Frontal cortex (tissue), 4 donors: ENCODE results near the gene DACT2. TPM values are rescaled to one million over a fixed set of nuclear protein-coding genes. Genes with fewer than 3 reads are reported as not detected.

Experiments
- DNase-seq, 2 donors: peaks; one replicate each; pipeline ENCODE4 v3.0.0; 2012; ENCODE audit warnings: low spot score in 2 of 2
- FAIRE-seq: peaks from 2 replicates; lab custom pipeline; 2012; peaks lifted over from hg19 to GRCh38; lab: Jason Lieb, UNC
- total RNA-seq: library from RNA; depleted of rRNA; stranded (reverse); fragments of >200 nt; gene quantifications from one replicate; pipeline ENCODE4 v1.2.3, GENCODE V29; 2014
- donor health status: control.
- donor health status: control.
- donor health status: control.

Gene DACT2
- total RNA-seq, 1 donor from 2014 or later = 2.9 TPM

DNA sequence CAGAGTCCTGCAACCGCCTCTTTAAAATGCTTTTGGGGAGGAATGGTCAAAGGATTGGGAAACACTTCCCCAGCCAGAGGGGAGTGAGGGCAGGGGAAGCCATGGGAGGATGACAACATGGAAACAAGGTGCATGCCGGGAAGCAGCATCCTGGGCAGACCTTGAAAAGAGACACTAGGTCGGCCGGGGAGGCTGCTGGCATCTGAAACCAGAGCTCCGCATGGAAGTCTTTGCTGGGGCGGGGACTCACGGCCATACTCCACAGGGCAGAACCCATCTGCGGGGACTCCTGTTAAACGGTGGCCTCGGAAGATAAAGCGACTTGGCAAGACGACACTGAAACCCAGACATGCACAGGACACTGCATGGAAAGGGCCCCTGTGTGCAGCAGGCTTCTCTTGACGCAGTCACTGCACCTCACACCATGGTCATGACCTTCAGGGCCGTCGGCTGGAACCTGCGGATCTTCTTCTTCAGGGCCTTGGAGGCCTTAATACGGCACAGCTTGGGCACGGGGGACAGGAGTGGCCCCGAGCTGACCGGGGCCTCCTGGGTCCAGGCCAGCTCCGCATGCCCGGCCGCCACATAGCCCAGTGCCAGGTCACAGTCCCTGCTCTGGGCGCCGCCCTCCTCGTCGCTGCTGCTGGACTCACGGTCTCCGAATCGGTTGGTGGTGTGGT is 12.4 kb downstream of the DACT2 start:
- no peak for DNase-seq
- FAIRE-seq = no peak

DNA sequence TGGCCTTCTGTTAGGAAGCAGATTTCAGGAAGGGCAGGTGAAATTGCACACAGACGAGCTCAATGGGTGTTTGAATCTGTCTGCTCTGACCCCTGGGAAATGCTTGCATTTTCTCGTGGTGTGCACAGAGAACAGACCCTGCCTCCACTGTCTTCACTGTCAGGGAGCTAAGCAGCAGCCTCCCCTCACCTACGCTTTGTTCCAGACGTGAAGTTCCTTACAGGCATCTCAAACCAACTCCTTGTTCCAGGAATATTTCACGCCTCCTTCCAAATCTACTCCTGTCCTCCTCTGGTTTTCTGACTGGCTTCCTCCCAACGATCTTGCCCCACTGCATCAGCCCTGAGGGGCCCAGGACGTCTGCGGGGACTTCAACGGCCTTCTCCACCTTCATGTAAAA is 13.7 kb downstream of the DACT2 start:
- DNase-seq (no peak), FAIRE-seq (no peak)

GRCh38 chr6:168305096-168305749 is 14.4 kb downstream of the DACT2 start:
- no peak for FAIRE-seq
- no peak for DNase-seq

- no peak for DNase-seq
- no peak for FAIRE-seq
Observed at GRCh38 chr6:168304752-168305015, 14.9 kb downstream of the DACT2 start.

DNA sequence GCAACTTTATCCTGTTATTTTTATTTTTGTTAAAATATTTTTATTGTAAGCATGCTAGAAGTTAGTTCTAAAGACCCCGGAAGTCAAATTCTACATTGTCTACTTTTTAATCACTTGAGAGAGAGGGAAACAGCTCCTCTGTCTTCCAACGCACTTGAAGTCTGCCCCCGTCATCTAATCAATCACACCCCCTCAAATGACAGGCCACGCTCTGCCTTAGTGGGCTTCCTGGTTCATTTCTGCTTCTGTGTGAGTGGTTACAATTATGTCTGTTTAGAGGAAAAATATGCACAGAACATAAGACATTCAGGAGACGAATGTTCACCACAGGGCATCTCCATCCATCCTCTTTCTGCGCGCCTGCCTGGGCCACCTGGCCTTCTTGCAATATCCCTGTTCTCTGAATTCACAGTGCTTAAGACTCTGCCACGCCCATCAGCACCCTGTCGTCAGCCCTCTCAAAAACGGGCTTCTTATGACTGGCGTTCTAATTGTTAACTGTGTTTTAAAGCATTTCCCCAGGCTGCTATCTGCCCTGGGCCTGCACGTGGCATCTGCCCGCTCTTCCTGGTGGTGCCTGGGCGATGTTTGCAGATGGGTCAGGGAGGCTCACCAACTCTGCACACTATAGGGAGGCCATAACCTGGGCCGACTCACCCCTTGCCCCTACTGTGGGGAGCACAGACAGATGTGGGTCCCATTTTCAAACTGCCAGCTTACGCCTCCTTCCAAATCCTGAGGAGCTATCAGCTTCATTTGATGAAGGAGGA is 15.4 kb downstream of the DACT2 start:
- no peak for DNase-seq
- FAIRE-seq = no peak

DNA sequence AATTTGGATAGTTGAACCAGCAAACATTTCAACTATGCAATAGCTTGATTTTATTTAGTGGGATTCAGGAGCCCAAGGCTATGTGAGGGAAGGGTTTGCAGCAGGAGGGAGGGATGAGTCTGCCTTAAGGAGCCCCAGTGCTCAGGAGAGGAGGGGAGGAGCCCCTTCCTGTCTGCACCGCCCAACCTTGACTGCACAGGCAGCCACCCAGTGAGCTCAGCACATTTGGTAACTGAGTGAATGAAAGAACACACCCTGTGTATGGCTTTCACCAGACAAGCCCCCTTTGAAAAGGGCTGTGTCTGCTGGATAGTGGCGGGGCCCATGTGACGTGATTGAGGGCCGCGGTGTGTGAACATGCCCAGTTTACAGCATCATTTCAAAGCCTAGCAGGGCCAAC is 17.0 kb downstream of the DACT2 start:
- FAIRE-seq = no peak
- no peak for DNase-seq

DNA sequence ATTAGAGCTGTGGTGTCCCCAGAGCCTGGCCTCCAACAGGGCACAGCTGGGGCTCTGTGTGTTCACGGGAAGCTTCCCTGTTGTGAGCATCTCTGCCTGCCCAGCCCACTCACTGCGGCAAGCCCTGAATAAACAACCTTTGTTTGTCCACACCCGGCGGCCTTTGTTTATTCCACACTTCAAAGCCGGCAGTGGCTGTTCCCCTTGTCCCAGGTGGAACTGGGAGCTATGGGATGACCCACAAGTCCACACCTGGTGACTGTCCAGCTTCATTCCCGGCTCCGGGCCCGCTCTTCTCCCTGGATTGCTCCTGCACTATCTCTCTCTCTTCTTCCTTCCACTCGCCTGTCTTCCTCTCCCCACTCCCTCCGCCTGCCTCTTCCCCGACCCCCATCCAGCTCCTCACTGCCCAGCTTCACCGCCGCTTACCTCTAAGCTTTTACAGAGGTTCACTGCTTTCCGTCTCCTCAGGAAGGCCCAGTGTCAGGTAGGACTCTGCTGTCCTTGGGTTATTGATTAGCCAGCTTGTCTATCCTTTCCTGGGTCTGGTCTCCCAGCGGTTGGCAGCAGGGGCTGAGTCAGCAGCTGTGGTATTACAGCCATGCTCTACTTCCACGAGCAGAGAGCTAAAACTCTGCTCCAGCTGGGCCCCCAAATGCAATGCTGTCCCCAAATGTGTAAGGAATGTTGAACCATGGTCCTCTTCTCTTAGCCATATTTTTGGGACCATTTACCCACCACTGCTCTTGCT is 17.8 kb downstream of the DACT2 start:
- no peak for FAIRE-seq

DNA sequence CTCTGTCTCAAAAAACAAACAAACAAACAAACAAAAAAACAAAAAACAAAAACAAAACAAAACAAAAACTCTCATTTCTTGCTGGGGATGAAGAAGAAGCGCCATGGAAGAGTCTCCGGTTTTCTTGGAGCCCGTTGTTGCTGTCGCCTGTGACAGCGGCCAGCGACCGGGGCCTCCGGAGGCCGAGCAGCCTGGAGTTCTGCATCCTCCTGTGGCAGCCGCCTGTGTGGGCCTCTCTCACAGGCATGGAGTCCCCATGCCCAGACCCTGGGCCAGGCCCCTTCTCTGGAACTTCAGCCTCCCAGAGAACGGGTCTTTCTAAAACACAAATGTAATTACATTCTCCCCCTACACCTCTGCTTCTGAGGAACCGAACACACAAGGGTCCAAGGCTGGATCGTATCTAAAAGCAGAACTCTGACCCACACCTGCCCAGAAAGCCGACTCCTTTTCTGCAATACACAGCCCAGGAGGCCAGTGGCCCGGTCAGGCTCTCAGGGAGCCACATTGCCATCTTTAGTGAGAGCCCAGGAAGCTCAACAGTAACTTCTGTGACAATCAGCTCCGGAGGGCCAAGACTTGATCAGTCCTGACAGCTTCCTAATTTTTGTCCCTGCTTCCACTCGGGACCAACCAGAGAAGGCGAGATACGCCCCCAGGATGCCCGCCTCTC is 18.5 kb downstream of the DACT2 start:
- FAIRE-seq (no peak), DNase-seq (no peak)

More for the DNA sequence above, 17.8 kb downstream of the DACT2 start:
- DNase-seq = no peak

DNA sequence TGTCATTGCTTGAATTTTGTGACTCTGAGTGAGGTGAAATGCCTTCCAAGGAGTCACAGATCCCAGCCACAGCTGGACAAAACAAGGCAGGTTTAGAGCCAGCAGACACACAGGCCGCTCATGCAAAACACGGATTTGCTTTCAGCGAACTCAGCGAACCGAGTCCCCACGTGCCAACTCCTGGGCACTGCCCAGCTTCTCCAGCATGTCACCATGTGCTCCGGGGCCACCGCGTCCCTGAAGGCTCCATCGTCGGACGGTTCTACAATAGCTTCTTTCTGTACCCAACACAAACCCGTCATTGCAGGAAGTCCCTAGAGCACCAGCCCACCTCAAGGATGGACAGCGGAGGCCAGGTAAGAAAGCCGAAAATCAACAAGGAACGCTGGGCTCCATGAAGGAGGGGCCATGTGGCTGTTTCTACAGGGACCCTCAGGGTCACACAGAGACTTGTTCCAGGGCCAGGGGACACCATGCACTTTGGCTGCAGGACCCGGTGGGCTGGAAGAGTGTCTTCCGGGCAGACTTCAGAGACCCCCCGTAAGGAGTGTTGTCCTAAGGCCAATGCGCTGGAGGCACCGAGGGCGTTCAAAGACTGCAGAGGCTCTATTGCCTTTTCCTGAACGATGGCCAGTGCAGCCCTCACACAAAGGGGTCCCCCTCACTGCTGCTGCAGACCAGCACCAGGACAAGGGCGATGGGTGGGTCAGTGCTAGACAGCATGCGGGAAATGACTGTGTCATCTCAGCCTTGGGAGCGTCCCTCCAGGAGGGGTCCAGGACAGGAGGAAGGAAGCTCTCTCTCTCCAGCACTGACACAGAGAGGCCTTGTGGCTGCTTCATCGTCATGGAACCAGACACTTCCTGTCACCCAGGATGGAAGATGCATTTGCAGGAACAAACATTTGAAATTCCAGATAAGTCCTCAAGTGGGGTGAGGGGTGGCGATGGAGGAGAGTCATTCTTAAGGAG is 19.8 kb downstream of the DACT2 start:
- DNase-seq = no peak
- no peak for FAIRE-seq

- FAIRE-seq = no peak
- DNase-seq = no peak
Observed at GRCh38 chr6:168297643-168298042, 21.9 kb downstream of the DACT2 start.

DNA sequence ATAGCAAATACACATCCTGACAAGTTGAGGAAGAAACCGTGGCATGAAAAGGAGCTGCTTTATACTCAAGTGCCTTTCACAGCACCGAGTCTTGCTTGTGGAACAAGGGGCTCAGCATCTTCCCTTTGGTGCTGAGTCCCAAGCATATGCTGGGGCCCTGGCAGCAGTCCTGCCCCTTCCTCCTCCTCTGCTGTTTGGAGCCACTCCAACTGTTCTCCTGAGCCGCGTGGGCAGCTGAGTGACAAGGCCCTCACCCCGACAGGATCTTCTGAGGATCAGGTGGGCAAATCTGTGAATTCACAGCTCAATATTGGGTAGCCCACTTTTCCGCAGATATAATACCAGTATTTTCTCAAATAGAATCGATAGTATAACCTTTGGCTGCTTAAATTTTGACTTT is 24.7 kb downstream of the DACT2 start:
- FAIRE-seq (no peak), DNase-seq (no peak)

GRCh38 chr6:168293636-168294530 is 25.7 kb downstream of the DACT2 start:
- DNase-seq = no peak
- FAIRE-seq = no peak

- no peak for DNase-seq
- FAIRE-seq = no peak
Observed at GRCh38 chr6:168292826-168293225, 26.8 kb downstream of the DACT2 start.

- FAIRE-seq = peak; percentile 94
- DNase-seq = peak in 1 of 2 donors; percentile 46
Observed at GRCh38 chr6:168291450-168291849, 28.1 kb downstream of the DACT2 start.

DNA sequence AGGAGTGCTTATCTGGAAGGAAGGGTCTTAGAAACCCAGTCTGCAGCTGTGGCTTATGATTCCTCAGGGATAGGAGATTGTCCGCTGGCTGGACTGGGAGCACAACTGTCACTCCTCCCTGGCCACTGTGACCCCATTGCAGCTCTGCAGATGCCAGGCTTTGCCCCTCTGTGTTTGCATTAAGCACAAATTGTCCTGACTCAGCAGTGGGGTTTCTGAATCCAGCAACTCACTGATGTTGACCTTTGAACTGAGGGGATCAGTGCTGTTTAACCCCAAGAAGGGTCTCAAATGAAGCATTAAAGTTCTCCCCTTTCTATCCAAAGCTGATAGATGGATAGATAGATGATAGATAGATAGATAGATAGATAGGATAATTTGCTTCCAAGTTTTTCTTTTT is 29.5 kb downstream of the DACT2 start:
- no peak for FAIRE-seq
- no peak for DNase-seq

GRCh38 chr6:168289571-168289962 is 30.0 kb downstream of the DACT2 start:
- FAIRE-seq = no peak
- no peak for DNase-seq

GRCh38 chr6:168288781-168289570 is 30.6 kb downstream of the DACT2 start:
- DNase-seq = no peak
- no peak for FAIRE-seq
